Measurements from ENCODE around the gene CKMT2. TPM values are rescaled to one million over a fixed set of nuclear protein-coding genes. Genes with fewer than 3 reads are reported as not detected.

Gene CKMT2
- 1,933 TPM for total RNA-seq
- long read RNA-seq, transcript CKMT2-201 (10 exons, 1,512 nt) = major isoform, 1,713 of 3,187 reads
- long read RNA-seq, transcript CKMT2-202 (11 exons, 1,637 nt) = minor isoform, 31 of 3,187 reads
- long read RNA-seq, transcript CKMT2-203 (10 exons, 1,479 nt) = minor isoform, 564 of 3,187 reads
- long read RNA-seq, partial matches to known transcripts = 804 of 3,187 reads
- long read RNA-seq, other reads (novel, unspliced or antisense) = 74 of 3,187 reads

DNA sequence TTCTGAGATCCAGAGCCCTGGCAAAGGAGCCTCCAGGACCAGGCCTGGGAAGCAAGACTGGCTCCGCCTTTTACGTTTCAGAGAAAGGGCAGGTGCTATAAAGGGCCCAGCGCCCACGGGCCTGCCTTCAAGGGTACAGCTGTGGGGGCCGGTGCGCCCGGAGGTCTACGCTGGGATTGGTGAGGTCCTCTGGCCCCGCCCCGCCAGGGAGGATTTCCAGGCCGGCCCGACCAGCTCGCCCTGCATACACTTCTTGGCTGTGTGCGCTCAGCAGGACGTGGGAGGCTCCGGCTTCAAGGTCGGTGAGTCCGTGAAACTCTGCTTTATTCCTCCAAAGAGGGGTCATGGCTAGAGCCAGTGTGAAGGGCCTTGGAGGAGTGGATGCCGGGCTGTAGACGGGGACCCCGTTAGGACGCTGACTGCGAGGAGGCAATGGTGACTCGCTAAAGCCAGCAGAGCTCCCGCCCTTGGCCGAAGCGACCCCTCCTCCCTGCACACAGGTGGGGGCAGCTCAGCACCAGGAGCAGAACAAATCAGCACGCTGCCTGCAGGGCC lies at the start of gene CKMT2:
Gene CKMT2, plus strand, starts transcription at position 243 of the 555 bp plus-strand sequence. CDS start 17,811 bp downstream, outside the sequence.
- ATAC-seq (ENCODE audit: poor library complexity) = peak; percentile 81
- intact Hi-C loops (cut with DNase I) = no loop called here

GRCh38 chr5:81183811-81184748 lies 49.0 kb upstream of the CKMT2 start:
- DNase-seq (no peak), ATAC-seq (ENCODE audit: poor library complexity) (no peak)
- intact Hi-C loops (cut with DNase I) = no loop called here

More for the DNA sequence above, at the start of gene CKMT2:
- DNase-seq = peak; percentile 92

DNA sequence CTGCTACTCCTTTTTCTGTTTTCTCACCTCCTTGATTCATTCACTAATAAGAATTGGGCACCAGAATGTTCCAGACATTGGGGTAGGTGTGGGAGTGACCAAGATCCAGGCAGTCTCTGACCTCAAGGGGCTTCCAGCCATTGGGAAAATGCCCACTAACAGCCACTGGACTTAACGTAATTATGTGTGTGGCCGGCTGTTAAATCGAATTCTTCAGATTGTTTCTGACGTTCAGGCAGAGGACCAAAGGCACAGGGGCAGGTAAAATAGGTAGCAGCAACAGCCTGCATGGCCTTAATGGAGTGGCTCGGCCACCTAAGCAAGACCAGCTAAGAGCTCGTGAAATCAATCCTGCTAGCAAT lies 48.4 kb upstream of the CKMT2 start:
- no peak for DNase-seq
- no peak for ATAC-seq (ENCODE audit: poor library complexity)
- intact Hi-C loops (cut with DNase I) = no loop called here

GRCh38 chr5:81187885-81188284 lies 45.2 kb upstream of the CKMT2 start:
- ATAC-seq (ENCODE audit: poor library complexity) (peak; percentile 90), DNase-seq (peak; percentile 77)
- intact Hi-C loops (cut with DNase I) = no loop called here

- DNase-seq (no peak), ATAC-seq (ENCODE audit: poor library complexity) (no peak)
- intact Hi-C loops (cut with DNase I) = no loop called here
These were observed 44.2 kb upstream of the CKMT2 start for GRCh38 chr5:81188962-81189361.

GRCh38 chr5:81189875-81190498 lies 43.1 kb upstream of the CKMT2 start:
- intact Hi-C loops (cut with DNase I) = loop anchor here (10.0 kb wide), 1 partner anchor 705 kb away; the partner anchor contains the start of gene FAM151B
- DNase-seq = no peak
- ATAC-seq (ENCODE audit: poor library complexity) = peak; percentile 71

GRCh38 chr5:81191726-81192372 lies 41.3 kb upstream of the CKMT2 start:
- intact Hi-C loops (cut with DNase I) = loop anchor here (10.0 kb wide), 1 partner anchor 707 kb away; the partner anchor contains the start of gene FAM151B

GRCh38 chr5:81192373-81192750 lies 40.8 kb upstream of the CKMT2 start:
- intact Hi-C loops (cut with DNase I) = loop anchor here (10.0 kb wide), 1 partner anchor 708 kb away; the partner anchor contains the start of gene FAM151B
- DNase-seq (no peak), ATAC-seq (ENCODE audit: poor library complexity) (no peak)

More at GRCh38 chr5:81191726-81192372, 41.3 kb upstream of the CKMT2 start:
- no peak for DNase-seq
- ATAC-seq (ENCODE audit: poor library complexity) = no peak

DNA sequence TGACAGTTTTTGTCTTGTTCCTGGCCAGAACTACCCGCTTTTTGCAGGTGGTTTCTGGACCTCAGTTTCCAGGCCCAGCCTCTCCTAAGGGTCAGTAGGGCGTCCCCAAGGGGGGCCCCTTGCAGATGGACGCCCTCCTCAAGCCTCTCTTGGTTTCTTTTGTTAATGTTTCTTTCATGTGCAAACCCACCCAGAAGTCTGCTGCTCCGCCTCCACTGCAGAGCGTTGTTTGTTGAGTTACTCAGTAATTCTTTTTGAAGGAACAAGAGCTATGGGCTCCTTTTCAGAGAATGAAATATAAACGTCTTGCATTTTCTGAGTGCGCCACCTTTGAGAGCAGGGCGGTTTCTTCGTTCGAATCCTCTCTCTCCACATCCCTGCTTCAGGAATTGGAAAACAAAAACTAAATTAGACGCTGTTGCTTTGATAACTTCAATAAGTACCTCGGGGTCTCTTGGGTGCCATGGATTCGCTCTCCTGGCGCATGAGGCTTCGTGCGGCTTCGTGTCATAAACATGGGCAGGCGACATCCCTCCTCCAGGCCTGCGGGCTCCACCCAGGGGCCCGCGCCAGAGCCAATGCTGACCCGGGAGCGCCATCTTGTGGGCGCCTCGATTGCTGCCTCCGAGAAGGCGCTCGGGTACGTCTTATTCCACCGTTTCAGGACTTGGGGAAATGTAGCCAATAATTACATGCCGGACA lies 38.3 kb upstream of the CKMT2 start:
- intact Hi-C loops (cut with DNase I) = loop anchor here (10.0 kb wide), 1 partner anchor 710 kb away; the partner anchor contains the start of gene FAM151B
- ATAC-seq (ENCODE audit: poor library complexity) (peak; percentile 98), DNase-seq (peak; percentile 91)

- peak; percentile 54 for ATAC-seq (ENCODE audit: poor library complexity)
- intact Hi-C loops (cut with DNase I) = loop anchor here (10.0 kb wide), 1 partner anchor 711 kb away; the partner anchor contains the start of gene FAM151B
- no peak for DNase-seq
These were observed 37.7 kb upstream of the CKMT2 start for GRCh38 chr5:81195335-81195929.

DNA sequence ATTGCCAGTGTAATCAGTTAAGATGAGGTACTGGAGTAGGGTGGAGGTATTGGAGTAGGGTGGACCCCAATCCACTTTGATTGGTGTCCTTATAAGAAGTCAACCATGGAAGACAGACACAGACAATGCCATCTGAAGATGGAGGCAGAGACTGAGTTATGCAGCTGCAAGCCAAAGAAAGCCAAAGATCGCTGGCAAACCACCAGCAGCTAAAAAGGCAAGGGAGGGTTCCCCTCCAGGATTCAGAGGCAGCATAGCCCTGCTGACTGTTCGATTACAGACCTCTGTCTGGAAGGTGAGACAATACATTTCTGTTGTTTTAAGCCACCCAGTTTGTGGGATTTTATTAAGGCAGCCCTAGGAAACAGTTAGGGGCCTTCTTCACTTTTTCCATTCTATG lies 30.5 kb upstream of the CKMT2 start:
- ATAC-seq (ENCODE audit: poor library complexity) = peak; percentile 83
- DNase-seq = no peak
- intact Hi-C loops (cut with DNase I) = loop anchor here (10.0 kb wide), 1 partner anchor 92 kb away; no protein-coding TSS in a partner anchor

GRCh38 chr5:81203729-81204128 lies 29.4 kb upstream of the CKMT2 start:
- ATAC-seq (ENCODE audit: poor library complexity) = no peak
- intact Hi-C loops (cut with DNase I) = loop anchor here (10.0 kb wide), 1 partner anchor 91 kb away; no protein-coding TSS in a partner anchor

GRCh38 chr5:81204205-81204604 lies 28.9 kb upstream of the CKMT2 start:
- ATAC-seq (ENCODE audit: poor library complexity) (no peak), DNase-seq (no peak)
- intact Hi-C loops (cut with DNase I) = loop anchor here (10.0 kb wide), 1 partner anchor 91 kb away; no protein-coding TSS in a partner anchor

More at GRCh38 chr5:81203729-81204128, 29.4 kb upstream of the CKMT2 start:
- DNase-seq = no peak

GRCh38 chr5:81205058-81205457 lies 28.1 kb upstream of the CKMT2 start:
- intact Hi-C loops (cut with DNase I) = loop anchor here (10.0 kb wide), 1 partner anchor 90 kb away; no protein-coding TSS in a partner anchor
- DNase-seq (no peak), ATAC-seq (ENCODE audit: poor library complexity) (no peak)

DNA sequence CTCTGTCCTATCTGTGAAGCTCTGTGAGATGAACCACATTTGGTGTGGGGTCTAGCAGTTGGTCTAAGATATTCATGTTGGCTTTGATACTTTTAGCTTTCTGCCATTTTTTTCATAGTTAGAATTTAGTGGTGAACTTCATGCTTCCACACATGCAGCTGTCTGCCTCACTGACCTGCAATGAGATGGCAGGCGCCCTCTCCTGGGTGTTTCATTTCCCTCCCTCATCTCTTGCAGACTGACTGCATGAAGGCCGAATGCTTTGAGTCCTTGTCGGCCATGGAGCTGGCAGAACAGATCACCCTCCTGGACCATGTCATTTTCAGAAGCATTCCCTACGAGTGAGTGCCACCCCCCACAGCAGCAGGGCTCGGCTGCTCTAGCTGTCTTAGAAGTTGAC lies 26.1 kb upstream of the CKMT2 start:
- intact Hi-C loops (cut with DNase I) = loop anchor here (10.0 kb wide), 1 partner anchor 88 kb away; no protein-coding TSS in a partner anchor
- peak; percentile 14 for ATAC-seq (ENCODE audit: poor library complexity)
- DNase-seq = no peak

- no peak for ATAC-seq (ENCODE audit: poor library complexity)
- intact Hi-C loops (cut with DNase I) = loop anchor here (10.0 kb wide), 1 partner anchor 86 kb away; no protein-coding TSS in a partner anchor
- DNase-seq = no peak
These were observed 24.2 kb upstream of the CKMT2 start for GRCh38 chr5:81208904-81209303.

- ATAC-seq (ENCODE audit: poor library complexity) = no peak
- intact Hi-C loops (cut with DNase I) = loop anchor here (10.0 kb wide), 1 partner anchor 85 kb away; no protein-coding TSS in a partner anchor
- no peak for DNase-seq
These were observed 23.7 kb upstream of the CKMT2 start for GRCh38 chr5:81209386-81209785.
